ENCODE data around the gene GSE1.

GSE1 gene

GRCh38 chr16:85585711-85586110, 27.4 kb upstream of the GSE1 start:
- no peaks in the 10 kb centered on the region for H3K9me3 ChIP-seq
- no peak for DNase-seq
- intact Hi-C loops (cut with DNase I; ENCODE audit: low total_unique reads), result no loop called here
- TF ChIP-seq CTCF (IDR thresholded peaks at IDR 0.05), result no peak
- H3K4me3 ChIP-seq, result no peak overlapping the region
- H3K27ac ChIP-seq, result no peak overlapping the region
- H3K36me3 ChIP-seq, result no peaks in the 10 kb centered on the region
- no peaks in the 10 kb centered on the region for H3K27me3 ChIP-seq
- peaks cover 0 to 42% (median 16%) of the 10 kb centered on the region in 4 donors for H3K4me1 ChIP-seq

- no peak for TF ChIP-seq CTCF (IDR thresholded peaks at IDR 0.05)
- no peak overlapping the region for H3K4me3 ChIP-seq
- H3K36me3 ChIP-seq, result no peaks in the 10 kb centered on the region
- H3K4me1 ChIP-seq, result peaks cover 0 to 42% (median 16%) of the 10 kb centered on the region in 4 donors
- no peaks in the 10 kb centered on the region for H3K9me3 ChIP-seq
- intact Hi-C loops (cut with DNase I; ENCODE audit: low total_unique reads), result no loop called here
- H3K27me3 ChIP-seq, result no peaks in the 10 kb centered on the region
- no peak overlapping the region for H3K27ac ChIP-seq
- DNase-seq, result peak in 1 of 2 donors; percentile 85
These were observed 26.6 kb upstream of the GSE1 start for GRCh38 chr16:85586380-85587104.

GRCh38 chr16:85587762-85588556, 25.2 kb upstream of the GSE1 start:
- H3K36me3 ChIP-seq, result no peaks in the 10 kb centered on the region
- intact Hi-C loops (cut with DNase I; ENCODE audit: low total_unique reads), result no loop called here
- peaks cover 0 to 38% (median 16%) of the 10 kb centered on the region in 4 donors for H3K4me1 ChIP-seq
- H3K27me3 ChIP-seq, result no peaks in the 10 kb centered on the region
- TF ChIP-seq CTCF (IDR thresholded peaks at IDR 0.05), result no peak
- H3K4me3 ChIP-seq, result no peak overlapping the region
- no peak overlapping the region for H3K27ac ChIP-seq
- no peaks in the 10 kb centered on the region for H3K9me3 ChIP-seq
- no peak for DNase-seq

GRCh38 chr16:85588562-85589503, 24.3 kb upstream of the GSE1 start:
- intact Hi-C loops (cut with DNase I; ENCODE audit: low total_unique reads), result no loop called here
- no peak overlapping the region for H3K4me3 ChIP-seq
- H3K4me1 ChIP-seq, result peaks cover 0 to 38% (median 16%) of the 10 kb centered on the region in 4 donors
- no peaks in the 10 kb centered on the region for H3K9me3 ChIP-seq
- TF ChIP-seq CTCF (IDR thresholded peaks at IDR 0.05), result no peak
- H3K27me3 ChIP-seq, result no peaks in the 10 kb centered on the region
- no peaks in the 10 kb centered on the region for H3K36me3 ChIP-seq
- no peak overlapping the region for H3K27ac ChIP-seq
- DNase-seq, result no peak

GRCh38 chr16:85589688-85590505, 23.2 kb upstream of the GSE1 start:
- Histone ChIP-seq H3K36me3 (no peaks in the 10 kb centered on the region), H3K4me1 (peaks cover 0 to 42% (median 16%) of the 10 kb centered on the region in 4 donors), H3K27me3 (no peaks in the 10 kb centered on the region), H3K27ac (no peak overlapping the region), H3K4me3 (no peak overlapping the region), H3K9me3 (no peaks in the 10 kb centered on the region)
- no peak for DNase-seq
- intact Hi-C loops (cut with DNase I; ENCODE audit: low total_unique reads), result no loop called here
- no peak for TF ChIP-seq CTCF (IDR thresholded peaks at IDR 0.05)
